GM19023 (cell line): ENCODE data around the gene GPN1.
A peak's percentile ranks its signal among the peaks of the same experiment; 100 is the strongest.
"Not testable (repeated sequence)": the region's sequence is repeated elsewhere in the genome, so short reads cannot be mapped to it uniquely, and the experiment has no call there.

Source experiments
- ATAC-seq: cut with Tn5 transposase; IDR thresholded peaks from one replicate; pipeline ENCODE4 v1.9.1; 2021; ENCODE audit warnings: mild to moderate bottlenecking, moderate library complexity; ENCODE audit not compliant: unreplicated experiment

The GPN1 gene

DNA sequence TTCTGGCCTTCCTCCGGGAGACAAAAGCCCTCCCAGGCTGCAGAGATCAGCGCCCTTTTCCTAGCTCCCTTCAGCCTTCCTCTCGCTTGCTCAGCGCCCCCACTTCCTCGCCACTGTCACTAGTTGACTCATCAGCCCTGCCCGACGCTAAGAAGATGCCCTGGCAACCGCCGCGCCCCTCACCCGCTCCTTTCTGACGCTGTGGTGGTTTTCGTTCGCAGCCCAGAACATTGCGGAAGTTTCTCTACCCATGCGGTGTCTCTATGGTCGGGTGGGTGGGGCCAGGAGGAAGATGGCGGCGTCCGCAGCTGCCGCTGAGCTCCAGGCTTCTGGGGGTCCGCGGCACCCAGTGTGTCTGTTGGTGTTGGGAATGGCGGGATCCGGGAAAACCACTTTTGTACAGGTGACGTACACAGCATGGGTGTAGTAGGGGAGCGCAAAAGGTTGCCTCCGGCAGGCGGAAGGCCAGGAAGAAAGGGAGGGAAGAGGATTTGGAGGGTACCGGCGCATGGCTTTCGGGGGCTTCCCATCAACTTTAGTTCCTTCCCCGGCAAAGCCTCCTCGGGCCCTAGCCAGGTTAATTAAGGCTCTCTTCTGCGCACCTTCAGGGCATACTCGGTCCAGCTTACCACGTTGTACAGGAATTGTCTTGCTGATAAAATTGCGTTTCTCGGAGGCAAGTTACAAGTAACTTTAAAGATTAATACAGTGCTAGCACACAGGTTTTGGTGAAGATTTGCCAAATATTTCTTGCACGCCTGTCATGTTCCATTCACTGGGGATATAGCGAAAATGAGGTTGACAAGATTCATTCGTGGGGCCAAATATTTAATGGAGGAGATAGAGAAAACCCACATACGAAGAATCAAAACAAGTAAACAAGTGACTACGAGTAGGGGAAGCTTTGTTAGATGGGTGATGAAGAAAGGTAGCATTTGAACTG lies at the start of gene GPN1, which contains the start of gene CCDC121:
Gene GPN1, plus strand, starts transcription at position 284 of the 943 bp plus-strand sequence. Its CDS starts 9 bp downstream, at position 293.
Gene CCDC121, minus strand, starts transcription at position 246 of the 943 bp plus-strand sequence. CDS start 1,213 bp downstream, outside the sequence.
- peak; percentile 99 for ATAC-seq

DNA sequence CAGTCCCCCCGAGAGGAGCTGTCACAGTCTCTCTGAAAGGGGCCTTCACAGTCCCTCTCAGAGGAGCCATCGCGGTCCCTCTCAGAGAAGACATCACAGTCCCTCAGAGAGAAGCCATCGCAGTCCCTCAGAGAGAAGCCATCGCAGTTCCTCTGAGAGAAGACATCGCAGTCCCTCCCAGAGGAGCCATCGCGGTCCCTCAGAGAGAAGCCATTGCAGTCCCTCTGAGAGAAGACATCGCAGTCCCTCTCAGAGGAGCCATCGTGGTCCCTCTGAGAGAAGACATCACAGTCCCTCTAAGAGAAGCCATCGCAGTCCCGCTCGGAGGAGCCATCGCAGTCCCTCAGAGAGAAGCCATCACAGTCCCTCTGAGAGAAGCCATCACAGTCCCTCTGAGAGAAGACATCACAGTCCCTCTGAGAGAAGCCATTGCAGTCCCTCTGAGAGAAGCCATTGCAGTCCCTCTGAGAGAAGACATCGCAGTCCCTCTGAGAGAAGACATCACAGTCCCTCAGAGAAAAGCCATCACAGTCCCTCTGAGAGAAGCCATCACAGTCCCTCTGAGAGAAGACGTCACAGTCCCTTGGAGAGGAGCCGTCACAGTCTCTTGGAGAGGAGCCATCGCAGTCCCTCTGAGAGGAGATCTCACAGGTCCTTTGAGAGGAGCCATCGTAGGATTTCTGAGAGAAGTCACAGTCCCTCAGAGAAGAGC lies 47.3 kb upstream of the GPN1 start:
- ATAC-seq: no peak

DNA sequence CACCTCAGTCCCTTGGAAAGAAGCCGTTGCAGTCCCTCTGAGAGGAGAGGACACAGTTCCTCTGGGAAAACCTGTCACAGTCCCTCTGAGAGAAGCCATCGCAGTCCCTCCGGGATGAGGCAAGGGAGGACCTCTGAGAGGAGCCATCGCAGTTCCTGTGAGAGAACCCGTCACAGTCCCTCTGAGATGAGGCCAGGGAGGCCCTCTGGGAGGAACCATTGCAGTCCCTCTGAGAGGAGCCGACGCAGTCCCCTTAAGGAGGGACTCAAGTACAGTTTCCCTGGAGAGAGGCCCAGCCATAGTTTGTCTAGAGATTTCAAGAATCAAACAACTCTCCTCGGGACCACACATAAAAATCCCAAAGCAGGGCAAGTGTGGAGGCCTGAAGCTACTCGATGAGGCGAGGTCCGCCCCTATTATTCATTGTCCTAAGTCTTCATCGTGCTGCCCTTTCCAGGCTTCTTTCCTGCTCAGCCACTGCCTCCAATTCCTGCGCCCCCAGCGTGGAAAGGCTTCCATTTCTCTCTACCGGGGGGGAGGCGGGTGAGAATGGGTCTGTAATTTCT lies 46.6 kb upstream of the GPN1 start:
- no peak for ATAC-seq

- ATAC-seq: peak; percentile 95
Observed at GRCh38 chr2:27582695-27583389, 46.0 kb upstream of the GPN1 start, which contains the start of gene ZNF512. TSS of gene ZNF512 (plus strand) at chr2:27583042. CDS start at chr2:27583113, 71 bp downstream.

DNA sequence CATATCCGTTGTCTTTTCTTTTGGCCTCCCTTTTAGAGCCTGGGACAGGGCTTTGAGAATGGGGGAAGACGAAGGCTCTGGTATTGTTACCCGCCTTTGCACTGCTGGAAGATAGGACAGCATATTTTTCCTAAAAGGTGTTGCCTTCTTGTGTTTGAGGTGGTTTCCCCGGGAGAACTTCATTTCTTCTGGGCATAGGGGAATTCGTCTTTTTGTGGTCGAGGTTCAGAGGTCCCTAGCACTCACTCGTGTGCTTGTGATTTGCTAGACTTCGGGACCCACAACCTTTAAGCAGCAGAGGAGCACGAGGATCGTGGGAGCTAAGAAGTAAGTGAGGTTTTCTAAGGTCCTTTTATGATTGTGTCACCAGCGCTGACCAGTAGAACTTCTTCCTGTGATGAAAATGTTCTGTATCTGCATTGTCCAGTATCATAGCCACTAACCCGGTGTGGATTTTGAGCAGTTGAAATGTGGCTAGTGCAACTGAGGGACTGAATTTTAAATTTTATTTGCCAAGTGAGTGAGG lies 45.4 kb upstream of the GPN1 start:
- no peak for ATAC-seq

GRCh38 chr2:27584597-27584996 lies 44.3 kb upstream of the GPN1 start:
- no peak for ATAC-seq

DNA sequence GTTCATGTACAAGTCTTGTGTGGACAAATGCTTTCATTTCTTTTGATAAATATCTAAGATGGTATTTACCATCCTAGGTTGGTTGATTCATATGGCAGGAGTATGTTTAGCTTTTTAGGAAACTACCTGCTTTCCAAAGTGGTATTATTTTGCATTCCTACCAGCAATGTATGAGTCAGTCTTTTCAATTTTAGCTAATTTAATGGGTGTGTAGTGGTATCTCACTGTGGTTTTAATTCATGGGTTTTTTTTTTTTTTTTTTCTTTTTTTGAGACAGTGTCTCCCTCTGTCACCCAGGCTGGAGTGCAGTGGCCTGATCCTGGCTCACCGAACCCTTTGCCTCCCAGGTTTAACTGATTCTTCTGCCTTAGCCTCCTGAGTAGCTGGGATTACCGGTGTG lies 41.8 kb upstream of the GPN1 start:
- no peak for ATAC-seq

- no peak for ATAC-seq
Observed at GRCh38 chr2:27588308-27588707, 40.5 kb upstream of the GPN1 start.

DNA sequence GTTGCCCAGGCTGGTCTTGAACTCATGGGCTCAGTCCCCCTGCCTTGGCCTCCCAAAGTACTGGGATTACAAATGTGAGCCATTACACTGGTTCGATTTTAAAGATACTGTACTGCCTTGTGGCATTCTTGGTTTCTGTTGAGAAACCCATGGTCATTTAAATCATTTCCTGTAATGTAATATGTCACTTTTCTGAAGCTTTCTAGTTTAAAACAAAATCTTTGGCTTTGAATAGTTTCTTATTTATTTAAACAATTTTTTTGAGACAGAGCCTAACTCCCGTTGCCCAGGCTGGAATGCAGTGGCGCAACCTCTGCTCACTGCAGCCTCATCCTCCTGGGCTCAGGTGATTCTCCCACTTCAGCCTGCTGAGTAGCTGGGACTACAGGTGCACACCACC lies 37.1 kb upstream of the GPN1 start:
- no peak for ATAC-seq

DNA sequence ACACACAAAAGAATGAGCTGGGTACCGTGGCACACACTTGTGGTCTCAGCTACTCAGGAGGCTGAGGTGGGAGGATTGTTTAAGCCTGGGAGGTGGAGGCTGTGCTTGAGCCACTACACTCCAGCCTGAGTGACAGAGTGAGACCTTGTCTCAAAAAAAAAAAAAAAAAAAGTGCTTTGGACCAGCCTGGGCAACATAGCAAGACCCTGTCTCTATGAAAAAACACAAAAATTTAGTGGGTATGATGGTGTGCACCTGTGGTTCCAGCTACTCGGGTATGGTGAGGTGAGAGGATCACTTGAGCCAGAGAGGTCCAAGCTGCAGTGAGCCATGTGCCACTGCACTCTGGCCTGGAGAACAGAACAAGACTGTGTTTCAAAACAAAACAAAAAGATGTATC lies 35.6 kb upstream of the GPN1 start:
- no peak for ATAC-seq

- ATAC-seq: not testable (repeated sequence)
Observed at GRCh38 chr2:27594020-27594703, 34.7 kb upstream of the GPN1 start.

GRCh38 chr2:27595412-27595811 lies 33.4 kb upstream of the GPN1 start:
- not testable (repeated sequence) for ATAC-seq

DNA sequence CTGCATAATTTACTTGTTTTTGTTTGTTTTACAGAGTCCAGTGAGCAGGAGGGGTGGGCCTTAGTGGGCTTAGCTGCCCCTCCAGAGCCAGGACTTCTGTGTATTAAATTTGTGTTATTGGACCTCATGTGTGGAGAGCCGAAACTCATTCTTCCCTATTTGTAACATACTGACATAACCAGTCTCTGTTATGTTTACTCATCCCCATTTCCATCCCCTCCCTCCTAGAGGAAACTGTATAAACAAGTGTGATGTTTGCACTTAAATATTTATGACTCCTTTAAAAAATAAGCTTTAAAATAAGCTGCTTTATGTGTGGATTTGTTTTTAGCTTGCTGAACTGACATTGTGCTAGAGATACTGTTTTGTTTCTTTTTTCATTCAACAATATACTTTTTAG lies 32.2 kb upstream of the GPN1 start:
- ATAC-seq: no peak

DNA sequence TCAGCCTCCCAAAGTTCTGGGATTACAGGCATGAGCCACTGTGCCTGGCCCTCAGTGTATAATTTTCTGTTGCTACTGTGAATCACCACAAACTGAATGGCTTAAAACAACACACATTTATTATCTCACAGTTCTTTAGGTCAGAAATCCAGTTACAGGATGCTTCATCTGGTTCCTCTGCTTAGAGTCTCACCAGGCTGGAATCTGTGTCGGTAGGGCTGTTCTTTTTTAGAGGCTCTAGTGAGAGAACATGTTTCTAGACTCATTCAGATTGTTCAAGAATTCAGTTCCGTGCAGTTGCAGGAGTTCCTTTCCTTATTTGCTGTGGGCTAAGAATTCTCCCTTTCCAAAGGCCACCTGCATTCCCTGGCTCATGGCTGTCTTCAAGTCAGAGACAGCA lies 22.2 kb upstream of the GPN1 start:
- no peak for ATAC-seq

DNA sequence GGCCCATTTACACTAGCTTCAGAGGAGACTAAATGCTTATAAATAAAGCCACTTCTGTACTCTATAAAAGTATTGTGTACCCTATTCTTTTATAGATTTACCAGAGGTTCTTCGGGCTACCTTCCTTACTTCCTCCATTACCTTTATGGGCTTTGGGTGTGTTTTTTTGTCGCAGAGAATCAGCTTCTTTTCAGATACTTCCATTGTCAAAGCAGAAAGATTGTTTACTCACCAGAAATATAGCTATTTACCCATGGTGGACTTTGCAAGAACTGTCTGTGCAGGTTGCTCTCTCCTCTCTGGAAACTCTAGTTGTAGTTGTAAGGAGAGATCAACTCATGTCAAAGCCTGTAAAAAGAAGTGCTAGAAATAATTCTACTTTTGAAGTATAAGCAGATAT lies 14.9 kb upstream of the GPN1 start:
- no peak for ATAC-seq

DNA sequence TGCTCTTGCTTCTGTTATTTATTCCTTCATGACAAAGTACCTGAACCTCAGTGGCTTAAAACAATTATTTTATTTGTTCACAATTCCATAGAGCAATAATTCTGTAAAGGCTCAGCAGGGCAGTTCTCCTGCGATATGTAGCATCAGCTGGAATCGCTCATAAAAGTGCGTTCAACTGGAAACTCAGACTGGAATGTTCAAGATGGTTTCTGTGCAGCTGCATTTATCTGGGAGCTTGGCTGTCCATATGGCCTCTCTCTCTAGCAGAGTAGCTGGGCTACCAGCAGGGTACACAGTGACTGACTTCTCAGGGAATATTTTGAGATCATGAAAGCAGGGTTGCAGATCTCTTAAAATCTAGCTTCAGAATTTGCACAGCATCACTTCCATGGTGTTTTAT lies 13.5 kb upstream of the GPN1 start:
- ATAC-seq: no peak

- no peak for ATAC-seq
Observed at GRCh38 chr2:27621524-27621923, 7.3 kb upstream of the GPN1 start.

- no peak for ATAC-seq
Observed at GRCh38 chr2:27622921-27623384, 5.9 kb upstream of the GPN1 start.

- no peak for ATAC-seq
Observed at GRCh38 chr2:27624943-27625342, 3.9 kb upstream of the GPN1 start.

- ATAC-seq: not testable (repeated sequence)
Observed at GRCh38 chr2:27626323-27626722, 2.5 kb upstream of the GPN1 start.
